Naive thymus-derived CD4-positive, alpha-beta T cell (primary cell): ENCODE data around the gene TMEM219. TPM values are rescaled to one million over a fixed set of nuclear protein-coding genes. Genes with fewer than 3 reads are reported as not detected.
"Not testable (repeated sequence)": the region's sequence is repeated elsewhere in the genome, so short reads cannot be mapped to it uniquely, and the experiment has no call there.

Experiments
- ATAC-seq: fragments of 150-1000 bp; cut with Tn5 transposase; 2 replicates; pipeline ENCODE4 v1.10.0; 2021; ENCODE audit warnings: mild to moderate bottlenecking, moderate library complexity
- CTCF ChIA-PET: fragments of 350-600 bp; sonication (Branson Sonifier 250); formaldehyde crosslinking; loops from one replicate; lab custom pipeline; 2021; ENCODE audit warnings: antibody characterized with exemption; lab: Charles Lee
- POLR2A ChIA-PET: fragments of 350-600 bp; sonication (Branson Sonifier 250); formaldehyde crosslinking; loops from one replicate; lab custom pipeline; 2021; ENCODE audit warnings: antibody characterized with exemption, inconsistent platforms; lab: Charles Lee
- DNase-seq, 9 donors: peaks; one replicate each; pipeline versions ENCODE4 v3.0.0 to v3.0.0-alpha.2; 2020 to 2022; ENCODE audit warnings: mixed read lengths in 1 of 9
- H3K27ac ChIP-seq: one replicate; pipeline ENCODE4 v1.7.0; 2013; ENCODE audit warnings: mild to moderate bottlenecking, low read depth, low read length, moderate library complexity
- H3K27me3 ChIP-seq, 2 donors: one replicate each; pipeline ENCODE4 v1.7.0; 2013; ENCODE audit warnings: low read length in 2 of 2, mild to moderate bottlenecking in 2 of 2, moderate library complexity in 2 of 2; ENCODE audit not compliant: control insufficient read depth in 2 of 2, insufficient read depth in 2 of 2
- H3K36me3 ChIP-seq, 3 experiments: 1 replicate in 2 of 3; 2 replicates in 1 of 3; pipeline ENCODE4 v1.7.0; 2013; ENCODE audit warnings: low read length in 3 of 3, mild to moderate bottlenecking in 3 of 3, moderate library complexity in 1 of 3; ENCODE audit not compliant: insufficient read depth in 3 of 3, control insufficient read depth in 2 of 3
- H3K4me1 ChIP-seq, 2 donors: one replicate each; pipeline ENCODE4 v1.7.0; 2013; ENCODE audit warnings: low read length in 2 of 2, mild to moderate bottlenecking in 2 of 2, moderate library complexity in 1 of 2; ENCODE audit not compliant: control insufficient read depth in 2 of 2, insufficient read depth in 2 of 2
- H3K4me3 ChIP-seq: 2 replicates; pipeline ENCODE4 v1.7.0; 2013; ENCODE audit warnings: mild to moderate bottlenecking, low read length
- H3K9me3 ChIP-seq, 3 experiments: 1 replicate in 2 of 3; 2 replicates in 1 of 3; pipeline ENCODE4 v1.7.0; 2013; ENCODE audit warnings: low read length in 3 of 3; ENCODE audit not compliant: control insufficient read depth in 2 of 3
- H3K27ac Mint-ChIP-seq, 9 donors: one replicate each; pipeline ENCODE4 v1.8.0; 2020 to 2022; ENCODE audit warnings: mixed read lengths in 9 of 9, mild to moderate bottlenecking in 8 of 9, moderate library complexity in 5 of 9, inconsistent platforms in 2 of 9
- H3K27me3 Mint-ChIP-seq, 5 donors: one replicate each; pipeline ENCODE4 v1.8.0; 2021 to 2022; ENCODE audit warnings: mixed read lengths in 5 of 5, mild to moderate bottlenecking in 1 of 5
- H3K36me3 Mint-ChIP-seq, 5 donors: one replicate each; pipeline ENCODE4 v1.8.0; 2020 to 2022; ENCODE audit warnings: mixed read lengths in 5 of 5, mild to moderate bottlenecking in 3 of 5, inconsistent platforms in 1 of 5
- H3K4me1 Mint-ChIP-seq, 7 donors: one replicate each; pipeline ENCODE4 v1.8.0; 2020 to 2022; ENCODE audit warnings: mixed read lengths in 7 of 7, mild to moderate bottlenecking in 3 of 7, inconsistent platforms in 1 of 7
- H3K4me3 Mint-ChIP-seq, 10 donors: one replicate each; pipeline ENCODE4 v1.8.0; 2020 to 2022; ENCODE audit warnings: mild to moderate bottlenecking in 10 of 10, mixed read lengths in 10 of 10, moderate library complexity in 6 of 10, inconsistent platforms in 2 of 10
- H3K9me3 Mint-ChIP-seq, 11 donors: one replicate each; pipeline ENCODE4 v1.8.0; 2020 to 2022; ENCODE audit warnings: mixed read lengths in 11 of 11, mild to moderate bottlenecking in 4 of 11, inconsistent platforms in 1 of 11, moderate library complexity in 1 of 11
- intact Hi-C, 2 donors: fragments of 100-400 bp; cut with micrococcal nuclease; formaldehyde crosslinking; loops; one replicate each; pipeline ENCODE4 v1.15.1; 2023
- polyA plus RNA-seq, 2 donors: library from polyadenylated mRNA; unstranded; fragments of 300-500 nt; fragmentation: Illumina TruSeq; gene quantifications; one replicate each; pipeline ENCODE4 v1.2.3, GENCODE V29; 2021
- total RNA-seq, 6 experiments: library from RNA in 5 of 6; stranded (reverse) in 5 of 6; gene quantifications; 1 replicate in 5 of 6; 2 replicates in 1 of 6; pipeline ENCODE4 v1.2.3 and lab custom pipeline; 2021 to 2026

Gene TMEM219
- total and polyA plus RNA-seq, 7 experiments from 2014 or later = 64.3 to 212 (median 85.1) TPM

DNA sequence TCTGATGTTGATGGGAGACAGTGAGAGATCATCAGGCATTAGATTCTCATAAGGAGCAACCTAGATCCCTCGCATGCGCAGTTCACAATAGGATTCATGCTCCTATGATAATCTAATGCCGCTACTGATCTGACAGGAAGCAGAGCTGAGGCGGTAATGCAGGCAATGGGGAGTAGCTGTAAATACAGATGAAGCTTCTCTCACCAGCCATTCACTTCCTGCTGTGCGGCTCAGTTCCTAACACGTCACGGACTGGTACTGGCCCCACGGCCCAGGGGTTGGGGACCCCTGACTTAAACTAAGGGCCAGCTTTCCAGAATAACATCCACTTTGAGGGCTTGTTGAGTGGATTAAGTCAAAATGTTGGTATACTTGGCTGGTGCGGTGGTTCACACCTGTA is 2.6 kb upstream of the TMEM219 start:
- peak overlapping the region in 7 of 9 donors; percentile 25 to 88 (median 70) for H3K27ac Mint-ChIP-seq
- peaks cover 0 to 2% (median 0%) of the 10 kb centered on the region in 11 donors for H3K9me3 Mint-ChIP-seq
- ChIA-PET CTCF (interaction anchor here (0.6 to 1.7 kb wide), 2 partner anchors 33 to 73 kb away, joined by 4 read pairs; partner anchors contain the start of gene KCTD13), POLR2A (interaction anchor here (6.6 kb wide), 1 partner anchor 15 kb away, joined by 79 read pairs; the partner anchor contains the start of gene TAOK2)
- no peaks in the 10 kb centered on the region for H3K9me3 ChIP-seq
- peaks cover 10 to 17% of the 10 kb centered on the region in 2 donors for H3K4me1 ChIP-seq
- H3K36me3 Mint-ChIP-seq = no peaks in the 10 kb centered on the region
- DNase-seq (peak in 2 of 9 donors; percentile 30 to 31), ATAC-seq (no peak)
- intact Hi-C loops = no loop called here
- no peaks in the 10 kb centered on the region for H3K27me3 ChIP-seq
- no peak overlapping the region for H3K27ac ChIP-seq
- H3K36me3 ChIP-seq = no peaks in the 10 kb centered on the region
- peaks cover 0 to 7% (median 0%) of the 10 kb centered on the region in 5 donors for H3K27me3 Mint-ChIP-seq
- peak overlapping the region in 4 of 10 donors; percentile 48 to 89 (median 60) for H3K4me3 Mint-ChIP-seq
- no peak overlapping the region for H3K4me3 ChIP-seq
- peaks cover 8 to 25% (median 20%) of the 10 kb centered on the region in 7 donors for H3K4me1 Mint-ChIP-seq

DNA sequence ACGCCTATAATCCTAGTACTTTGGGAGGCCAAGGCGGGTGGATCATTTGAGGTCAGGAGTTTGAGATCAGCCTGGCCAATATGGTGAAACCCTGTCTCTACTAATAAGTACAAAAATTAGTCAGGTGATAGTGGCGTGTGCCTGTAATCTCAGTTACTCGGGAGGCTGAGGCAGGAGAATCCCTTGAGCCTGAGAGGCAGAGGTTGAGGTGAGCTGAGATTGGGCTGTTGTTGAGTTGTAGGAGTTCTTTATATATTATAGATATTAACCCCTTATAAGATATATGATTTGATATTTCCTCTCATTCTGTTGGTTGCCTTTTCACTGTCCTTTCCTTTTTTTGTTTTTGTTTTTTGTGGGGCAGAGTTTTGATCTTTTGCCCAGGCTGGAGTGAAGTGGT is 2.1 kb upstream of the TMEM219 start:
- Mint-ChIP-seq H3K27ac (peak overlapping the region in 5 of 9 donors; percentile 36 to 74 (median 69)), H3K4me1 (peaks cover 8 to 28% (median 22%) of the 10 kb centered on the region in 7 donors), H3K4me3 (peak overlapping the region in 8 of 10 donors; percentile 25 to 89 (median 40))
- H3K27me3 Mint-ChIP-seq, H3K9me3 ChIP-seq, H3K36me3 ChIP-seq, H3K36me3 Mint-ChIP-seq, H3K9me3 Mint-ChIP-seq, ATAC-seq, H3K4me3 ChIP-seq, DNase-seq, H3K27me3 ChIP-seq, H3K27ac ChIP-seq: not testable (repeated sequence)
- intact Hi-C loops = loop anchor here in 1 of 2 donors (2.0 to 5.0 kb wide), 2 partner anchors 37 to 105 kb away; partner anchors contain the start of genes ALDOA, HIRIP3 and INO80E
- CTCF ChIA-PET = interaction anchor here (0.6 to 1.7 kb wide), 3 partner anchors 13 to 72 kb away, joined by 3 to 4 read pairs (median 4); partner anchors contain the start of gene KCTD13
- POLR2A ChIA-PET = interaction anchor here (6.6 kb wide), 1 partner anchor 14 kb away, joined by 79 read pairs; the partner anchor contains the start of gene TAOK2
- peaks cover 10 to 17% of the 10 kb centered on the region in 2 donors for H3K4me1 ChIP-seq

DNA sequence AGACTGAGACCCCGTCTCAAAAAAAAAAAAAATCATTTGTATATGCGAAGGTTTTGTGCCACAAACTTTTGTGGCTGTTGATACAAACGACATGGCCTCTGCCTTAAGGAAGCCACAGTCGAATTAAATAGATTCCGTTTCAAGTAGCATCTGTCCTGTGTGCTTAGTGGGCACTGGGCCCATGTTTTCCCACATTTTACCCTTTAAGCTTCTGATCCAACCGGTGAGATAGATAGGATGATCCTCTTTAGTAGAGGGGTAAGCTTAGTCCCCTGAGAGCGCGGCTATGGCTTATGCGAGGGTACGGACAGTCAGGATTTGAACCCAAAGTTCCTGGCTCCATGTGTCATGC is 776 bp upstream of the TMEM219 start:
- H3K27ac ChIP-seq = peak overlapping the region; percentile 85
- H3K27me3 ChIP-seq = no peaks in the 10 kb centered on the region
- intact Hi-C loops = loop anchor here (1.0 to 5.0 kb wide), 4 partner anchors 12 to 104 kb away; partner anchors contain the start of genes KCTD13 (in 2 of the 2), ALDOA (in 1 of the 2), HIRIP3 (in 1 of the 2) and INO80E (in 1 of the 2)
- ChIA-PET POLR2A (interaction anchor here (0.6 to 6.6 kb wide), 17 partner anchors 10 to 1136 kb away, joined by 3 to 79 read pairs (median 4); partner anchors contain the start of genes ALDOA, CDIPT, HIRIP3 and INO80E), CTCF (interaction anchor here (1.0 to 1.5 kb wide), 3 partner anchors 12 to 145 kb away, joined by 3 to 5 read pairs (median 3); partner anchors contain the start of genes KCTD13 and PAGR1)
- peak overlapping the region; percentile 86 to 94 (median 90) for H3K4me3 Mint-ChIP-seq
- H3K4me1 Mint-ChIP-seq = peaks cover 8 to 30% (median 23%) of the 10 kb centered on the region in 7 donors
- H3K27me3 Mint-ChIP-seq = peaks cover 0 to under 1% (median 0%) of the 10 kb centered on the region in 5 donors
- DNase-seq = no peak
- H3K27ac Mint-ChIP-seq = peak overlapping the region; percentile 88 to 97 (median 93)
- H3K9me3 Mint-ChIP-seq = peaks cover 0 to 2% (median 0%) of the 10 kb centered on the region in 11 donors
- no peak for ATAC-seq
- H3K4me3 ChIP-seq = peak overlapping the region; percentile 91
- H3K4me1 ChIP-seq = peaks cover 10 to 17% of the 10 kb centered on the region in 2 donors
- H3K36me3 Mint-ChIP-seq = peaks cover 0 to 2% (median 0%) of the 10 kb centered on the region in 5 donors
- peaks cover 0 to 3% (median 0%) of the 10 kb centered on the region in 3 experiments for H3K36me3 ChIP-seq
- no peaks in the 10 kb centered on the region for H3K9me3 ChIP-seq

DNA sequence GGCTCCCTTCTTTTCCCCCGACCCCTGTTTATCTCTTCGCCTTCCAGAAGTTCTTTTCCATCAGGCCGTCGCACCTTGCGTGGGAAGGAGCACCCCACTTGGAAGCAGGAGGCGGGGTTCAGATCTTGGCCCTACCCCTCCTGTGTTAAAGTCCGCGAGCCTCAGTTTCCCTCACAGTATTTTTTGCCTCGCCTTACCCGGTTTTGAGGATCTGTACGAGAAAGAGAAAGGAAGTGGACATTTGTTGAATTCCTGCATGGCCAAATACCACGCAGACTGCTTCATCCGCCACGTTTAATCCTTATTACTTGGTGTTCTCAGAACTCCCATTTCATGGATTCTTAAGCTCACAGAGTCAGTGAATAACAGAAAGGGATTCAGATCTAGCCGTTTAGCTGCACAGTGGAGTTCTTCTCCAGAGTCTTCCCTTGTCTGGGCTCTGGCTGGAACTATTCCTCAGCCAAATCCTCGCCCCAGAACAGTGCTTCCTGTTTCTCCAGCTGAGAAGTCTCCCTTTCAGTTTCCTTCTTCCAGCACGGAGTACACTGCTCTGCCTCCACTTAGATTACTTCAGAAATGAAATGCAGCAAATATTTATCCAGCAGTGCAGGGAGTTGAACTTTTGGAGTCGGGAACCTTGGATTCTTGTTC is 590 bp downstream of the TMEM219 start:
- intact Hi-C loops = loop anchor here (1.0 to 5.0 kb wide), 5 partner anchors 11 to 146 kb away; partner anchors contain the start of genes INO80E (in 2 of the 2), CDIPT (in 1 of the 2), HIRIP3 (in 1 of the 2) and PAGR1 (in 1 of the 2)
- no peaks in the 10 kb centered on the region for H3K27me3 Mint-ChIP-seq
- H3K9me3 Mint-ChIP-seq = peaks cover 0 to 2% (median 0%) of the 10 kb centered on the region in 11 donors

DNA sequence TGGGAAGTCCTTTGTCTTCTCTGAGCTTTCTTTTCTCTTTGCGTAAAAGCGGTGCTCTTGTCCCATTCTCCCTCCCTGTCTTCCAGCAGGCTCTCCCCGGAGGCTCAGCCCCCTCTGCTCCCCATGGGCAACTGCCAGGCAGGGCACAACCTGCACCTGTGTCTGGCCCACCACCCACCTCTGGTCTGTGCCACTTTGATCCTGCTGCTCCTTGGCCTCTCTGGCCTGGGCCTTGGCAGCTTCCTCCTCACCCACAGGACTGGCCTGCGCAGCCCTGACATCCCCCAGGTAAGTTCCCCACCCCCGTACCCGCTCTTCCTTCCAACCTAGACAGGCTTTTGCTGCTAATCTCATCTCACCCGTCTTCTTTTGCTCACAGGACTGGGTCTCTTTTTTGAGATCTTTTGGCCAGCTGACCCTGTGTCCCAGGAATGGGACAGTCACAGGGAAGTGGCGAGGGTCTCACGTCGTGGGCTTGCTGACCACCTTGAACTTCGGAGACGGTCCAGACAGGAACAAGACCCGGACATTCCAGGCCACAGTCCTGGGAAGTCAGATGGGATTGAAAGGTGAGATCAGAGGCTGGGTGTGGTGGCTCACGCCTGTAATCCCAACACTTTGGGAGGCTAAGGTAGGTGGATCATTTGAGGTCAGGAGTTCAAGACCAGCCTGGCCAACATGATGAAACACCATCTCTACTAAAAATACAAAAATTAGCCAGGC is 1.3 kb downstream of the TMEM219 start:
- H3K27me3 Mint-ChIP-seq = no peaks in the 10 kb centered on the region
- ChIA-PET POLR2A (interaction anchor here (0.7 to 6.6 kb wide), 6 partner anchors 10 to 116 kb away, joined by 3 to 79 read pairs (median 14); partner anchors contain the start of genes HIRIP3, INO80E, KCTD13 and TAOK2), CTCF (no interaction called here)
- no peak overlapping the region for H3K4me3 ChIP-seq
- peak overlapping the region; percentile 86 to 97 (median 93) for H3K27ac Mint-ChIP-seq
- peak overlapping the region; percentile 85 for H3K27ac ChIP-seq
- ATAC-seq = no peak
- no peaks in the 10 kb centered on the region for H3K9me3 ChIP-seq
- peaks cover 0 to 2% (median 0%) of the 10 kb centered on the region in 11 donors for H3K9me3 Mint-ChIP-seq
- H3K36me3 ChIP-seq = peaks cover 0 to 8% (median 0%) of the 10 kb centered on the region in 3 experiments
- peaks cover 10 to 17% of the 10 kb centered on the region in 2 donors for H3K4me1 ChIP-seq
- no peak for DNase-seq
- H3K27me3 ChIP-seq = no peaks in the 10 kb centered on the region
- peaks cover 1 to 7% (median 2%) of the 10 kb centered on the region in 5 donors for H3K36me3 Mint-ChIP-seq
- intact Hi-C loops = loop anchor here (2.0 to 5.0 kb wide), 2 partner anchors 34 to 146 kb away; partner anchors contain the start of genes HIRIP3 (in 1 of the 2), INO80E (in 1 of the 2) and PAGR1 (in 1 of the 2)
- H3K4me3 Mint-ChIP-seq = peak overlapping the region; percentile 88 to 94 (median 92)
- peaks cover 8 to 31% (median 23%) of the 10 kb centered on the region in 7 donors for H3K4me1 Mint-ChIP-seq

More for the DNA sequence above, 590 bp downstream of the TMEM219 start:
- peaks cover 10 to 17% of the 10 kb centered on the region in 2 donors for H3K4me1 ChIP-seq
- no peaks in the 10 kb centered on the region for H3K27me3 ChIP-seq
- no peaks in the 10 kb centered on the region for H3K9me3 ChIP-seq
- Mint-ChIP-seq H3K4me3 (peak overlapping the region; percentile 88 to 94 (median 92)), H3K36me3 (peaks cover 0 to 4% (median 0%) of the 10 kb centered on the region in 5 donors), H3K4me1 (peaks cover 8 to 31% (median 23%) of the 10 kb centered on the region in 7 donors), H3K27ac (peak overlapping the region; percentile 86 to 97 (median 93))
- no peak for ATAC-seq
- ChIA-PET POLR2A (interaction anchor here (0.5 to 6.6 kb wide), 10 partner anchors 12 to 165 kb away, joined by 3 to 79 read pairs (median 4); partner anchors contain the start of genes CDIPT, HIRIP3, INO80E and KCTD13), CTCF (interaction anchor here (1.0 to 1.2 kb wide), 2 partner anchors 36 to 147 kb away, joined by 3 to 5 read pairs; partner anchors contain the start of genes KCTD13 and PAGR1)
- H3K36me3 ChIP-seq = peaks cover 0 to 3% (median 0%) of the 10 kb centered on the region in 3 experiments
- peak overlapping the region; percentile 85 for H3K27ac ChIP-seq
- no peak for DNase-seq
- H3K4me3 ChIP-seq = peak overlapping the region; percentile 91
